Measurements from ENCODE around the gene ARHGAP21.

ARHGAP21 gene

GRCh38 chr10:24722676-24723385 is 856 bp downstream of the ARHGAP21 start:
- peak overlapping the region; percentile 93 to 98 for H3K27ac ChIP-seq
- peak; percentile 77 for DNase-seq (ENCODE audit: low spot score)

GRCh38 chr10:24722131-24722675 is 1.5 kb downstream of the ARHGAP21 start:
- Histone ChIP-seq H3K27ac (peak overlapping the region; percentile 93 to 98), H3K4me3 (peak overlapping the region; percentile 75)
- no peak for TF ChIP-seq CTCF (IDR thresholded peaks at IDR 0.05)
- DNase-seq (ENCODE audit: low spot score): no peak

More at GRCh38 chr10:24722676-24723385, 856 bp downstream of the ARHGAP21 start:
- peak overlapping the region; percentile 75 for H3K4me3 ChIP-seq
- TF ChIP-seq CTCF (IDR thresholded peaks at IDR 0.05): no peak

- TF ChIP-seq CTCF (IDR thresholded peaks at IDR 0.05): no peak
- H3K4me3 ChIP-seq: peak overlapping the region; percentile 75
- H3K27ac ChIP-seq: peak overlapping the region; percentile 79 to 93
- DNase-seq (ENCODE audit: low spot score): peak; percentile 75
Observed at GRCh38 chr10:24721229-24722106, 2.2 kb downstream of the ARHGAP21 start.

- Histone ChIP-seq H3K4me3 (peak overlapping the region; percentile 75), H3K27ac (no peak overlapping the region)
- no peak for TF ChIP-seq CTCF (IDR thresholded peaks at IDR 0.05)
- DNase-seq (ENCODE audit: low spot score): no peak
Observed at GRCh38 chr10:24720096-24720495, 3.6 kb downstream of the ARHGAP21 start.

- no peak for TF ChIP-seq CTCF (IDR thresholded peaks at IDR 0.05)
- Histone ChIP-seq H3K4me3 (peak overlapping the region; percentile 75), H3K27ac (no peak overlapping the region)
- DNase-seq (ENCODE audit: low spot score): no peak
Observed at GRCh38 chr10:24718031-24718855, 5.4 kb downstream of the ARHGAP21 start.

- DNase-seq (ENCODE audit: low spot score): no peak
- Histone ChIP-seq H3K27ac (no peak overlapping the region), H3K4me3 (no peak overlapping the region)
- no peak for TF ChIP-seq CTCF (IDR thresholded peaks at IDR 0.05)
Observed at GRCh38 chr10:24716295-24716694, 7.4 kb downstream of the ARHGAP21 start.

Data from coronary artery (tissue), 2 donors.